Smooth muscle cell (in vitro differentiated cells): Measurements from ENCODE around the gene FARP1. TPM values are rescaled to one million over a fixed set of nuclear protein-coding genes. Genes with fewer than 3 reads are reported as not detected.

Experiments
- DNase-seq: peaks from one replicate; lab custom pipeline; 2025; ENCODE audit not compliant: unreplicated experiment; lab: John Stamatoyannopoulos, UW
- H2AFZ ChIP-seq: fragments of 200-600 bp; sonication (generic); 2 replicates; pipeline ENCODE4 v1.6.0; 2016; ENCODE audit warnings: antibody characterized with exemption, low read depth, mild to moderate bottlenecking
- H3F3A ChIP-seq: fragments of 200-600 bp; sonication (generic); 2 replicates; pipeline ENCODE4 v1.6.0; 2017; ENCODE audit warnings: antibody characterized with exemption, low read depth
- H3K27ac ChIP-seq: fragments of 200-600 bp; sonication (generic); 2 replicates; pipeline ENCODE4 v1.5.1; 2016; ENCODE audit warnings: low read depth, mild to moderate bottlenecking
- H3K27me3 ChIP-seq: fragments of 200-600 bp; sonication (generic); 2 replicates; pipeline ENCODE4 v1.6.1; 2016; ENCODE audit warnings: low read depth, mild to moderate bottlenecking
- H3K36me3 ChIP-seq: fragments of 200-600 bp; sonication (generic); 2 replicates; pipeline ENCODE4 v1.5.1; 2016; ENCODE audit warnings: low read depth
- H3K4me1 ChIP-seq: fragments of 200-600 bp; sonication (generic); 2 replicates; pipeline ENCODE4 v1.5.1; 2016; ENCODE audit warnings: low read depth
- H3K4me2 ChIP-seq: fragments of 200-600 bp; sonication (generic); 2 replicates; pipeline ENCODE4 v1.6.0; 2016; ENCODE audit warnings: mild to moderate bottlenecking
- H3K4me3 ChIP-seq: fragments of 200-600 bp; sonication (generic); 2 replicates; pipeline ENCODE4 v1.5.1; 2016; ENCODE audit warnings: mild to moderate bottlenecking
- H3K79me2 ChIP-seq: fragments of 200-600 bp; sonication (generic); 2 replicates; pipeline ENCODE4 v1.6.0; 2016; ENCODE audit warnings: low read depth, mild to moderate bottlenecking
- H3K9ac ChIP-seq: fragments of 200-600 bp; sonication (generic); 2 replicates; pipeline ENCODE4 v1.6.0; 2016; ENCODE audit warnings: low read depth
- H3K9me3 ChIP-seq: fragments of 200-600 bp; sonication (generic); replicated peaks from 2 replicates; pipeline ENCODE4 v1.5.1; 2016; ENCODE audit warnings: low read depth
- H4K20me1 ChIP-seq: fragments of 200-600 bp; sonication (generic); 2 replicates; pipeline ENCODE4 v1.6.0; 2016; ENCODE audit warnings: low read depth
- CTCF ChIP-seq: fragments of 200-600 bp; sonication (generic); IDR thresholded peaks from 2 replicates; pipeline ENCODE4 v1.5.1; 2017; ENCODE audit warnings: borderline replicate concordance, mild to moderate bottlenecking, antibody characterized with exemption; ENCODE audit not compliant: insufficient read depth, poor library complexity, severe bottlenecking
- WGBS: methylation state at CpG from one replicate; pipeline ENCODE4 v1.1.7; 2016; ENCODE audit warnings: low lambda C conversion rate; 5-methylcytosine and 5-hydroxymethylcytosine counted together
- polyA plus RNA-seq: library from polyadenylated mRNA; unstranded; fragments of >200 nt; fragmentation: Nextera tagmentation; extraction: Ambion mirVana; gene quantifications from 2 replicates; pipeline ENCODE4 v1.2.1, GENCODE V29; 2016
- total RNA-seq: library from RNA; depleted of rRNA; stranded (reverse); fragments of >200 nt; gene quantifications from 2 replicates; pipeline ENCODE4 v1.2.3, GENCODE V29; 2014

Gene FARP1
- total and polyA plus RNA-seq, 2 experiments from 2014 or later: 59.4 to 104 TPM

- H3K79me2 ChIP-seq: peaks cover 68% of the 10 kb centered on the region
- 49% methylated on average over 12 of the region's 12 CpGs for WGBS
- H3K4me1 ChIP-seq: peaks cover 56% of the 10 kb centered on the region
- H3K9ac ChIP-seq: peak overlapping the region; percentile 26
- peak overlapping the region; percentile 16 for H2AFZ ChIP-seq
- H3F3A ChIP-seq: peaks cover 25% of the 10 kb centered on the region
- H3K4me2 ChIP-seq: peak overlapping the region; percentile 85
- H3K36me3 ChIP-seq: no peaks in the 10 kb centered on the region
- TF ChIP-seq CTCF: no peak
- H3K9me3 ChIP-seq: no peaks in the 10 kb centered on the region
- H4K20me1 ChIP-seq: no peaks in the 10 kb centered on the region
- peak overlapping the region; percentile 25 for H3K4me3 ChIP-seq
- no peaks in the 10 kb centered on the region for H3K27me3 ChIP-seq
- H3K27ac ChIP-seq: peak overlapping the region; percentile 85
- no peak for DNase-seq
These were observed 131.2 kb downstream of the FARP1 start for GRCh38 chr13:98273824-98274742.

GRCh38 chr13:98274921-98275487 lies 132.1 kb downstream of the FARP1 start:
- Histone ChIP-seq H3K27me3 (no peaks in the 10 kb centered on the region), H3K27ac (peak overlapping the region; percentile 85), H2AFZ (no peak overlapping the region), H3K4me3 (no peak overlapping the region), H3F3A (peaks cover 25% of the 10 kb centered on the region), H3K4me1 (peaks cover 56% of the 10 kb centered on the region), H4K20me1 (no peaks in the 10 kb centered on the region), H3K9ac (no peak overlapping the region), H3K36me3 (no peaks in the 10 kb centered on the region), H3K79me2 (peaks cover 72% of the 10 kb centered on the region), H3K4me2 (peak overlapping the region; percentile 85), H3K9me3 (no peaks in the 10 kb centered on the region)
- DNase-seq: no peak
- TF ChIP-seq CTCF: no peak
- 75% methylated on average over 2 of the region's 2 CpGs for WGBS

- no peak for DNase-seq
- Histone ChIP-seq H3K4me3 (no peak overlapping the region), H3K27me3 (no peaks in the 10 kb centered on the region), H3K36me3 (no peaks in the 10 kb centered on the region), H3K9me3 (no peaks in the 10 kb centered on the region), H3K9ac (no peak overlapping the region), H3K79me2 (peaks cover 72% of the 10 kb centered on the region), H2AFZ (no peak overlapping the region), H3K4me1 (peaks cover 54% of the 10 kb centered on the region), H3F3A (peaks cover 25% of the 10 kb centered on the region), H4K20me1 (no peaks in the 10 kb centered on the region), H3K4me2 (peak overlapping the region; percentile 7), H3K27ac (peak overlapping the region; percentile 85)
- no peak for TF ChIP-seq CTCF
- 42% methylated on average over 2 of the region's 2 CpGs for WGBS
These were observed 132.8 kb downstream of the FARP1 start for GRCh38 chr13:98275681-98276171.
